Measurements from ENCODE around the gene RBM45.

Gene RBM45

DNA sequence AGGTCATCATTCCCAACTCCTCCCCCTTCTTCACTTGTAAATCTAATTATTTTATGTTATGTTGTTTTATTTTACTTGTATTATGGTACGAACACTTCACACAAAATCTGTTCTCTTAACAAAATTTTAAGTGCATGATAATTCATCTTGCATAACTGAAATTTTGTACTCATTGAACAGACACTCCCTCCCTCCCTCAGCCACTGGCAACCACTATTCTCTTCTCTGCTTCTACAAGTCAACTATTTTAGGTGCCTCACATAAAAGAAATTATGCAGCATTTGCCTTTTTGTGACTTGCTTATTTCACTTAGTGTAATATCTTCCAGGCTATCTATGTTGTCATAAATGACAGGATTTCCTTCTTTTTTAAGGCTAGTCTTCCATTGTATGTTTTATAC is 51.7 kb downstream of the RBM45 start:
- DNase-seq, result no peak

- no peak for DNase-seq
These were observed 61.4 kb downstream of the RBM45 start for GRCh38 chr2:178173657-178174056.

GRCh38 chr2:178177066-178177679 is 64.9 kb downstream of the RBM45 start:
- DNase-seq, result no peak
